Activated gamma-delta T cell (primary cell): Measurements from ENCODE around the gene CFAP90.

ENCODE experiments used
- DNase-seq: peaks from one replicate; lab custom pipeline; 2025; lab: John Stamatoyannopoulos, UW

The CFAP90 gene

GRCh38 chr5:7868427-7868772, 17.5 kb upstream of the CFAP90 start:
- DNase-seq = no peak

GRCh38 chr5:7867260-7867659, 16.3 kb upstream of the CFAP90 start:
- DNase-seq = no peak

- DNase-seq = no peak
These were observed 15.3 kb upstream of the CFAP90 start for GRCh38 chr5:7866196-7866595.

- DNase-seq = no peak
These were observed 7.1 kb upstream of the CFAP90 start for GRCh38 chr5:7857926-7858632.

- no peak for DNase-seq
These were observed 6.4 kb upstream of the CFAP90 start for GRCh38 chr5:7857361-7857760.

GRCh38 chr5:7856855-7857254, 5.9 kb upstream of the CFAP90 start:
- no peak for DNase-seq

- DNase-seq = no peak
These were observed 4.7 kb upstream of the CFAP90 start for GRCh38 chr5:7855611-7856010.

GRCh38 chr5:7852988-7853387, 2.1 kb upstream of the CFAP90 start:
- DNase-seq = no peak

- no peak for DNase-seq
These were observed 1.6 kb upstream of the CFAP90 start for GRCh38 chr5:7852542-7852941.

GRCh38 chr5:7851617-7852289, 820 bp upstream of the CFAP90 start:
- no peak for DNase-seq

GRCh38 chr5:7851240-7851592, 283 bp upstream of the CFAP90 start:
- DNase-seq = no peak

- peak; percentile 18 for DNase-seq
These were observed 1.1 kb downstream of the CFAP90 start for GRCh38 chr5:7849681-7850394.

- no peak for DNase-seq
These were observed 2.6 kb downstream of the CFAP90 start for GRCh38 chr5:7848296-7848695.

- DNase-seq = no peak
These were observed 4.6 kb downstream of the CFAP90 start for GRCh38 chr5:7846327-7846726.

GRCh38 chr5:7845557-7845956, 5.4 kb downstream of the CFAP90 start:
- no peak for DNase-seq

GRCh38 chr5:7844901-7845300, 6.0 kb downstream of the CFAP90 start:
- DNase-seq = no peak

- DNase-seq = no peak
These were observed 8.4 kb downstream of the CFAP90 start for GRCh38 chr5:7842531-7842930.

GRCh38 chr5:7837403-7837802, 13.5 kb downstream of the CFAP90 start:
- DNase-seq = no peak

- DNase-seq = no peak
These were observed 16.0 kb downstream of the CFAP90 start for GRCh38 chr5:7834982-7835381.

GRCh38 chr5:7828269-7828668, 22.7 kb downstream of the CFAP90 start:
- no peak for DNase-seq

- no peak for DNase-seq
These were observed 23.3 kb downstream of the CFAP90 start for GRCh38 chr5:7827610-7828009.

- DNase-seq = no peak
These were observed 25.3 kb downstream of the CFAP90 start for GRCh38 chr5:7825630-7826029.

- DNase-seq = no peak
These were observed 25.9 kb downstream of the CFAP90 start for GRCh38 chr5:7824995-7825394.
